ENCODE results near the gene PSMD3. TPM values are rescaled to one million over a fixed set of nuclear protein-coding genes. Genes with fewer than 3 reads are reported as not detected.

PSMD3 gene
- total and polyA plus RNA-seq, 2 of the 4 experiments (the other 2 are of a cell fraction): 123 to 155 TPM

DNA sequence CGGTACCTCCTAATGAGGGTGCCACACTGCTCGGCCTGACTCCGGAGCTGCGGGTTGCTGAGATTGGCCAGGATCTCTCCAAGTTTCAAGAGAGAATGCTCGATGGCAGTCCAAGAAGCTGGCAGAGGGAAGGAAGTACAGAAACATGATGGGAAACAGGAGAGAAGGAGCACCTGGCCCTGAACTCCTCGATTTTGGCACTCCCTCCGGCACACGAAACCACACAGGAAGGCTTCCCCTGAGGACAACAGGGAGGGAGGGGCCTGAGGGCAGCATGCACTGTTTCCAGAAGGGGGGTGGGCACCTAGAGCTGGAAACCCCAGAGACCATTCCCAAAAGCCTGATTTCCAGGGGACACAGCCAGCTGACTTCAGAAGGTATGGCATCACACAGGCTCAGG lies 52.7 kb downstream of the PSMD3 start (continued):
- TF ChIP-seq, protein P1, sequence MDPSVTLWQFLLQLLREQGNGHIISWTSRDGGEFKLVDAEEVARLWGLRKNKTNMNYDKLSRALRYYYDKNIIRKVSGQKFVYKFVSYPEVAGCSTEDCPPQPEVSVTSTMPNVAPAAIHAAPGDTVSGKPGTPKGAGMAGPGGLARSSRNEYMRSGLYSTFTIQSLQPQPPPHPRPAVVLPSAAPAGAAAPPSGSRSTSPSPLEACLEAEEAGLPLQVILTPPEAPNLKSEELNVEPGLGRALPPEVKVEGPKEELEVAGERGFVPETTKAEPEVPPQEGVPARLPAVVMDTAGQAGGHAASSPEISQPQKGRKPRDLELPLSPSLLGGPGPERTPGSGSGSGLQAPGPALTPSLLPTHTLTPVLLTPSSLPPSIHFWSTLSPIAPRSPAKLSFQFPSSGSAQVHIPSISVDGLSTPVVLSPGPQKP (IDR thresholded peaks at IDR 0.05; ENCODE audit: borderline replicate concordance, low read depth, low read length): no peak
- no peak for TF ChIP-seq RCOR1 (IDR thresholded peaks at IDR 0.05; ENCODE audit: insufficient replicate concordance, low read length)
- TF ChIP-seq MAZ (IDR thresholded peaks at IDR 0.05; ENCODE audit: borderline replicate concordance, low read depth, low read length): no peak
- TF ChIP-seq RFX5 (IDR thresholded peaks at IDR 0.05; ENCODE audit: low read depth, low read length): no peak
